ENCODE measurements around the gene PSMF1.

The PSMF1 gene

GRCh38 chr20:1150968-1151367, 32.6 kb downstream of the PSMF1 start:
- TF ChIP-seq, protein P1, sequence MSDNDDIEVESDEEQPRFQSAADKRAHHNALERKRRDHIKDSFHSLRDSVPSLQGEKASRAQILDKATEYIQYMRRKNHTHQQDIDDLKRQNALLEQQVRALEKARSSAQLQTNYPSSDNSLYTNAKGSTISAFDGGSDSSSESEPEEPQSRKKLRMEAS (IDR thresholded peaks at IDR 0.05; ENCODE audit: low read depth, low read length): no peak
- TF ChIP-seq, protein P2, sequence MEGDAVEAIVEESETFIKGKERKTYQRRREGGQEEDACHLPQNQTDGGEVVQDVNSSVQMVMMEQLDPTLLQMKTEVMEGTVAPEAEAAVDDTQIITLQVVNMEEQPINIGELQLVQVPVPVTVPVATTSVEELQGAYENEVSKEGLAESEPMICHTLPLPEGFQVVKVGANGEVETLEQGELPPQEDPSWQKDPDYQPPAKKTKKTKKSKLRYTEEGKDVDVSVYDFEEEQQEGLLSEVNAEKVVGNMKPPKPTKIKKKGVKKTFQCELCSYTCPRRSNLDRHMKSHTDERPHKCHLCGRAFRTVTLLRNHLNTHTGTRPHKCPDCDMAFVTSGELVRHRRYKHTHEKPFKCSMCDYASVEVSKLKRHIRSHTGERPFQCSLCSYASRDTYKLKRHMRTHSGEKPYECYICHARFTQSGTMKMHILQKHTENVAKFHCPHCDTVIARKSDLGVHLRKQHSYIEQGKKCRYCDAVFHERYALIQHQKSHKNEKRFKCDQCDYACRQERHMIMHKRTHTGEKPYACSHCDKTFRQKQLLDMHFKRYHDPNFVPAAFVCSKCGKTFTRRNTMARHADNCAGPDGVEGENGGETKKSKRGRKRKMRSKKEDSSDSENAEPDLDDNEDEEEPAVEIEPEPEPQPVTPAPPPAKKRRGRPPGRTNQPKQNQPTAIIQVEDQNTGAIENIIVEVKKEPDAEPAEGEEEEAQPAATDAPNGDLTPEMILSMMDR (IDR thresholded peaks at IDR 0.05; ENCODE audit: low read depth, low read length): no peak
- TF ChIP-seq POLR2A (IDR thresholded peaks at IDR 0.05; ENCODE audit: extremely low read depth, insufficient read length) (no peak), MYC (IDR thresholded peaks at IDR 0.05; ENCODE audit: low read depth, low read length) (no peak)

DNA sequence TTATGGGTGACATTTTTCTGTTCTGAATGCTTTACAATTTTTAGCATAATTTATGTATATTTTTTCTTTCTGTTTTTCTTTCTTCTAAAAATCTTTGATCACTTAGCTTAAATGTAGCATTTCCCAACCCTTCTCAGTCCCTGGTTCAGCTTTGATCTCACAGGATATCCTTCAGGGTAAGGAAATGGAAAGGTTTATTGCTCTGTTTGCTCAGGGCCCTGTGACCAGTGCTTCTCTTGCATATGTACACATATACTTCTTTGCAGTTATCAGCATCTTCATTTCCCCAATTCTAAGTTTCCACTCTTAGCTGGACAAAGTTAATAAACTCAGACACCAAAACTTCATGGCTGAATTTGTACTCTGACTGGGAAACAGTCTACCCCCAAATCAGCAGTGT, 35.8 kb downstream of the PSMF1 start:
- no peak for TF ChIP-seq POLR2A (IDR thresholded peaks at IDR 0.05; ENCODE audit: extremely low read depth, insufficient read length)
- TF ChIP-seq, protein P1 (IDR thresholded peaks at IDR 0.05; ENCODE audit: low read depth, low read length): no peak
- TF ChIP-seq MYC (IDR thresholded peaks at IDR 0.05; ENCODE audit: low read depth, low read length): no peak
- TF ChIP-seq, protein P2 (IDR thresholded peaks at IDR 0.05; ENCODE audit: low read depth, low read length): no peak
- no peak for DNase-seq (ENCODE audit: low read depth)
- H3K4me3 ChIP-seq (ENCODE audit: low read depth, low read length): no peak overlapping the region

More at GRCh38 chr20:1150968-1151367, 32.6 kb downstream of the PSMF1 start:
- DNase-seq (ENCODE audit: low read depth): no peak
- no peak overlapping the region for H3K4me3 ChIP-seq (ENCODE audit: low read depth, low read length)

DNA sequence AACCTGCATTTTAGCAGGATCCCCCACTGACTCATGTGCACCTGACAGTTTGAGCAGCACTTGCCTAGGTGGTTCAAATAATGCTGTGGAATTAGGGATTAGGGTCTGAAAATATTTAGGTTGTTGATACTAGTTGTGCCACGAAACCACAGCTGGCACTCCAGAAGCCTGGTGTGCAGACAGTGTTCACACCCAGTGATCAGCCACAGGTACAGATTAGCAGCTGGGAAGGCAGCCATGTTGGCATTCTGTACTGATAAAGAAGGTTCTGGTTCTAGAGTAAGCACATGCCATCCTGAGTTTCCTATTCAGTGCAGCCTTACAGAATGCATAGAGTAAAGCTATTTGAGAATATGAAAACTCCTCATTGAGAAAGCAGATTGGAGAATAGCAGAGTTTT, 36.3 kb downstream of the PSMF1 start:
- no peak overlapping the region for H3K4me3 ChIP-seq (ENCODE audit: low read depth, low read length)
- TF ChIP-seq, protein P2 (IDR thresholded peaks at IDR 0.05; ENCODE audit: low read depth, low read length): no peak
- TF ChIP-seq, protein P1 (IDR thresholded peaks at IDR 0.05; ENCODE audit: low read depth, low read length): no peak
- TF ChIP-seq MYC (IDR thresholded peaks at IDR 0.05; ENCODE audit: low read depth, low read length) (no peak), POLR2A (IDR thresholded peaks at IDR 0.05; ENCODE audit: extremely low read depth, insufficient read length) (no peak)
- no peak for DNase-seq (ENCODE audit: low read depth)

DNA sequence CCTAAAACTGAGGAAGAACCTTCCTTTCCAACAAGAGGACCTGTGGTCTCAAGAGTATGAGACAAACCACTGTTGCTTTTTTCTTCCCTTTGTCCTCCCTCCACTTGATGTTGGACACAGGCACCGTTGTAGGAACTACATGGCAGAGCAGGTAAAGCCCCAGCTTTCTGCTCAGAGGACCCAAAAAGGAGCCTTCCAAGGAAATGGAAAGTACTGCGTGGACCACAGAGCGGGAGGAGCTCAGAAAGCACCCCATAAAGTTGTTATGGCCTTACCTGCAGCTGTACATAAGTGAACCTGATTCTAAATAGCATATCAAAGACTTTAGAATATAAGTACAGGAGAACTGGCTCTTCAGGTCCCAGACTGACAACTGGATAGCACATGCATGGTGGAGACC, 36.9 kb downstream of the PSMF1 start:
- TF ChIP-seq, protein P1 (IDR thresholded peaks at IDR 0.05; ENCODE audit: low read depth, low read length): no peak
- TF ChIP-seq POLR2A (IDR thresholded peaks at IDR 0.05; ENCODE audit: extremely low read depth, insufficient read length) (no peak), MYC (IDR thresholded peaks at IDR 0.05; ENCODE audit: low read depth, low read length) (no peak)
- TF ChIP-seq, protein P2 (IDR thresholded peaks at IDR 0.05; ENCODE audit: low read depth, low read length): no peak
- no peak for DNase-seq (ENCODE audit: low read depth)
- H3K4me3 ChIP-seq (ENCODE audit: low read depth, low read length): no peak overlapping the region

- no peak for DNase-seq (ENCODE audit: low read depth)
- TF ChIP-seq MYC (IDR thresholded peaks at IDR 0.05; ENCODE audit: low read depth, low read length) (no peak), POLR2A (IDR thresholded peaks at IDR 0.05; ENCODE audit: extremely low read depth, insufficient read length) (no peak)
- TF ChIP-seq, protein P2 (IDR thresholded peaks at IDR 0.05; ENCODE audit: low read depth, low read length): no peak
- TF ChIP-seq, protein P1 (IDR thresholded peaks at IDR 0.05; ENCODE audit: low read depth, low read length): no peak
- no peak overlapping the region for H3K4me3 ChIP-seq (ENCODE audit: low read depth, low read length)
Measured at GRCh38 chr20:1160496-1160895, 42.1 kb downstream of the PSMF1 start.
